ENCODE data around the gene RIMOC1.

- TF ChIP-seq CTCF (conservative IDR thresholded peaks at IDR 0.05; ENCODE audit: low read length) = no peak
- TF ChIP-seq EZH2phosphoT487 (IDR thresholded peaks at IDR 0.05; ENCODE audit: borderline replicate concordance, low read depth, low read length) = no peak
Observed at GRCh38 chr5:41925555-41925951, 21.4 kb downstream of the RIMOC1 start.
